ENCODE measurements around the gene PPP1R14C.

GRCh38 chr6:150252714-150253444 is 110.0 kb downstream of the PPP1R14C start:
- TF ChIP-seq, protein P1, sequence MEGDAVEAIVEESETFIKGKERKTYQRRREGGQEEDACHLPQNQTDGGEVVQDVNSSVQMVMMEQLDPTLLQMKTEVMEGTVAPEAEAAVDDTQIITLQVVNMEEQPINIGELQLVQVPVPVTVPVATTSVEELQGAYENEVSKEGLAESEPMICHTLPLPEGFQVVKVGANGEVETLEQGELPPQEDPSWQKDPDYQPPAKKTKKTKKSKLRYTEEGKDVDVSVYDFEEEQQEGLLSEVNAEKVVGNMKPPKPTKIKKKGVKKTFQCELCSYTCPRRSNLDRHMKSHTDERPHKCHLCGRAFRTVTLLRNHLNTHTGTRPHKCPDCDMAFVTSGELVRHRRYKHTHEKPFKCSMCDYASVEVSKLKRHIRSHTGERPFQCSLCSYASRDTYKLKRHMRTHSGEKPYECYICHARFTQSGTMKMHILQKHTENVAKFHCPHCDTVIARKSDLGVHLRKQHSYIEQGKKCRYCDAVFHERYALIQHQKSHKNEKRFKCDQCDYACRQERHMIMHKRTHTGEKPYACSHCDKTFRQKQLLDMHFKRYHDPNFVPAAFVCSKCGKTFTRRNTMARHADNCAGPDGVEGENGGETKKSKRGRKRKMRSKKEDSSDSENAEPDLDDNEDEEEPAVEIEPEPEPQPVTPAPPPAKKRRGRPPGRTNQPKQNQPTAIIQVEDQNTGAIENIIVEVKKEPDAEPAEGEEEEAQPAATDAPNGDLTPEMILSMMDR (IDR thresholded peaks at IDR 0.05 in 2 of 3, conservative IDR thresholded peaks at IDR 0.05 in 1 of 3; ENCODE audit: control insufficient read depth in 2 of 3, extremely low read depth in 1 of 3, insufficient read depth in 1 of 3, low read depth in 3 of 3, low read length in 3 of 3): no peak
- TF ChIP-seq EP300 (IDR thresholded peaks at IDR 0.05; ENCODE audit: borderline replicate concordance in 1 of 2, control insufficient read depth in 1 of 2, low read depth in 2 of 2, low read length in 2 of 2) (no peak), ETV6 (conservative IDR thresholded peaks at IDR 0.05 in 1 of 2, IDR thresholded peaks at IDR 0.05 in 1 of 2; ENCODE audit: borderline replicate concordance in 1 of 2, low read depth in 1 of 2) (no peak), REST (IDR thresholded peaks at IDR 0.05; ENCODE audit: low read depth, low read length) (no peak), POLR2A (IDR thresholded peaks at IDR 0.05; ENCODE audit: low read depth, low read length) (no peak), TCF12 (IDR thresholded peaks at IDR 0.05; ENCODE audit: low read depth, low read length) (no peak), SUZ12 (IDR thresholded peaks at IDR 0.05; ENCODE audit: unreplicated experiment) (no peak), ZNF384 (IDR thresholded peaks at IDR 0.05; ENCODE audit: borderline replicate concordance, low read depth, low read length) (no peak), ZNF622 (IDR thresholded peaks at IDR 0.05) (no peak), TCF7 (IDR thresholded peaks at IDR 0.05; ENCODE audit: borderline replicate concordance) (no peak), HSF1 (IDR thresholded peaks at IDR 0.05; ENCODE audit: low read depth, low read length) (no peak), EZH2 (IDR thresholded peaks at IDR 0.05; ENCODE audit: borderline replicate concordance, control insufficient read depth, low read depth, low read length) (no peak)

All from GM12878 (cell line).